CD14-positive monocyte (primary cell): ENCODE results near the gene SGCD. TPM values are rescaled to one million over a fixed set of nuclear protein-coding genes. Genes with fewer than 3 reads are reported as not detected.

Source experiments
- DNase-seq, 3 donors: peaks; one replicate each; pipeline ENCODE4 v3.0.0-alpha.2; 2011 to 2022
- H2AFZ ChIP-seq: 2 replicates; pipeline ENCODE4 v1.6.0; 2012; ENCODE audit warnings: mild to moderate bottlenecking, low read depth, low read length, inconsistent platforms; ENCODE audit not compliant: insufficient read depth, poor library complexity, severe bottlenecking
- H3K27ac ChIP-seq, 2 donors: 1 replicate in 1 of 2; 2 replicates in 1 of 2; pipeline ENCODE4 v1.5.1; 2012 to 2013; ENCODE audit warnings: low read length in 2 of 2, control low read depth in 1 of 2, inconsistent platforms in 1 of 2, low read depth in 1 of 2, mild to moderate bottlenecking in 1 of 2
- H3K27me3 ChIP-seq, 2 donors: one replicate each; pipeline versions ENCODE4 v1.6.0 to v1.6.1; 2011 to 2013; ENCODE audit warnings: low read length in 2 of 2; ENCODE audit not compliant: control insufficient read depth in 2 of 2, insufficient read depth in 2 of 2
- H3K36me3 ChIP-seq, 2 donors: replicated peaks in 1 of 2; 1 replicate in 1 of 2; 2 replicates in 1 of 2; pipeline versions ENCODE4 v1.5.1 to v1.6.1; 2012 to 2013; ENCODE audit warnings: low read length in 2 of 2, control low read depth in 1 of 2, inconsistent platforms in 1 of 2, mild to moderate bottlenecking in 1 of 2; ENCODE audit not compliant: insufficient read depth in 2 of 2, control insufficient read depth in 1 of 2
- H3K4me1 ChIP-seq, 2 donors: 1 replicate in 1 of 2; 2 replicates in 1 of 2; pipeline versions ENCODE4 v1.5.1 to v1.6.1; 2012 to 2013; ENCODE audit warnings: low read length in 2 of 2, control low read depth in 1 of 2, inconsistent platforms in 1 of 2, mild to moderate bottlenecking in 1 of 2, moderate library complexity in 1 of 2; ENCODE audit not compliant: insufficient read depth in 2 of 2, control insufficient read depth in 1 of 2
- H3K4me2 ChIP-seq: replicated peaks from 2 replicates; pipeline ENCODE3; 2012; ENCODE audit warnings: low read length, moderate library complexity, mild to moderate bottlenecking; ENCODE audit not compliant: poor library complexity, severe bottlenecking; ENCODE audit errors: extremely low read depth
- H3K4me3 ChIP-seq, 3 experiments: fragments of 200-600 bp in 1 of 3; sonication (generic) in 1 of 3; replicated peaks in 1 of 3; 1 replicate in 2 of 3; 2 replicates in 1 of 3; pipeline ENCODE4 v1.5.1; 2011 to 2013; ENCODE audit warnings: low read length in 3 of 3, mild to moderate bottlenecking in 3 of 3, control low read depth in 2 of 3, low read depth in 2 of 3, inconsistent platforms in 1 of 3, moderate library complexity in 1 of 3
- H3K79me2 ChIP-seq: 2 replicates; pipeline ENCODE4 v1.6.0; 2012; ENCODE audit warnings: mild to moderate bottlenecking, control low read depth, inconsistent platforms, low read length, moderate library complexity; ENCODE audit not compliant: insufficient read depth
- H3K9ac ChIP-seq: 2 replicates; pipeline ENCODE4 v1.6.0; 2017; ENCODE audit warnings: low read length, mild to moderate bottlenecking; ENCODE audit not compliant: insufficient read depth, poor library complexity, severe bottlenecking
- H3K9me3 ChIP-seq, 2 donors: replicated peaks in 1 of 2; 1 replicate in 1 of 2; 2 replicates in 1 of 2; pipeline versions ENCODE4 v1.5.1 to v1.6.1; 2012 to 2013; ENCODE audit warnings: low read length in 2 of 2, control low read depth in 1 of 2; ENCODE audit not compliant: control insufficient read depth in 1 of 2, insufficient read depth in 1 of 2
- H4K20me1 ChIP-seq: 2 replicates; pipeline ENCODE4 v1.6.0; 2012; ENCODE audit warnings: mild to moderate bottlenecking, low read length, control low read depth, moderate library complexity; ENCODE audit not compliant: insufficient read depth
- H3K27ac Mint-ChIP-seq, 7 donors: one replicate each; pipeline ENCODE4 v1.8.0; 2020; ENCODE audit warnings: mild to moderate bottlenecking in 7 of 7, mixed read lengths in 7 of 7, moderate library complexity in 6 of 7, inconsistent platforms in 2 of 7
- H3K27me3 Mint-ChIP-seq, 3 donors: one replicate each; pipeline ENCODE4 v1.8.0; 2021 to 2022; ENCODE audit warnings: low read depth in 3 of 3, mild to moderate bottlenecking in 3 of 3, mixed read lengths in 3 of 3, moderate library complexity in 3 of 3, inconsistent platforms in 1 of 3
- H3K36me3 Mint-ChIP-seq, 2 donors: one replicate each; pipeline ENCODE4 v1.8.0; 2020; ENCODE audit warnings: mixed read lengths in 2 of 2, inconsistent platforms in 1 of 2, mild to moderate bottlenecking in 1 of 2
- H3K4me1 Mint-ChIP-seq: one replicate; pipeline ENCODE4 v1.8.0; 2020; ENCODE audit warnings: mild to moderate bottlenecking, mixed read lengths
- H3K4me3 Mint-ChIP-seq, 2 donors: one replicate each; pipeline ENCODE4 v1.8.0; 2020; ENCODE audit warnings: mild to moderate bottlenecking in 2 of 2, mixed read lengths in 2 of 2, moderate library complexity in 1 of 2
- H3K9me3 Mint-ChIP-seq, 7 donors: one replicate each; pipeline ENCODE4 v1.8.0; 2020 to 2022; ENCODE audit warnings: mixed read lengths in 7 of 7, mild to moderate bottlenecking in 6 of 7, moderate library complexity in 6 of 7, inconsistent platforms in 2 of 7
- CTCF ChIP-seq: fragments of 200-600 bp; IDR thresholded peaks from one replicate; pipeline ENCODE4 v1.8.0; 2022; ENCODE audit warnings: antibody characterized with exemption, mild to moderate bottlenecking
- WGBS: methylation state at CpG from one replicate; pipeline ENCODE4 v1.1.5; 2013; ENCODE audit warnings: missing lambda C conversion rate; ENCODE audit not compliant: insufficient coverage; 5-methylcytosine and 5-hydroxymethylcytosine counted together
- intact Hi-C, 2 donors: fragments of 100-400 bp; cut with micrococcal nuclease; formaldehyde crosslinking; loops; one replicate each; pipeline versions ENCODE4 v1.15.0 to v1.15.1; 2023
- polyA plus RNA-seq, 3 donors: library from polyadenylated mRNA; depleted of rRNA in 1 of 3; unstranded in 2 of 3; stranded (reverse) in 1 of 3; fragments of 300-500 nt in 2 of 3; fragments of >200 nt in 1 of 3; fragmentation: Illumina TruSeq in 2 of 3; gene quantifications; 1 replicate in 2 of 3; 2 replicates in 1 of 3; pipeline ENCODE4 v1.2.3, GENCODE V29; 2012 to 2021

SGCD gene
- polyA plus RNA-seq, 3 donors, result not detected

- Mint-ChIP-seq H3K27ac (no peak overlapping the region), H3K36me3 (no peaks in the 10 kb centered on the region), H3K9me3 (peaks cover 0 to 12% (median 2%) of the 10 kb centered on the region in 7 donors), H3K27me3 (peaks cover 0 to 1% (median 0%) of the 10 kb centered on the region in 3 donors), H3K4me3 (no peak overlapping the region), H3K4me1 (no peaks in the 10 kb centered on the region)
- no peak overlapping the region for H2AFZ ChIP-seq
- no peaks in the 10 kb centered on the region for H4K20me1 ChIP-seq
- H3K4me1 ChIP-seq, result no peaks in the 10 kb centered on the region
- TF ChIP-seq CTCF, result no peak
- no peak overlapping the region for H3K9ac ChIP-seq
- WGBS, result no CpG with 5 or more reads among the region's 3 CpGs
- H3K27ac ChIP-seq, result no peak overlapping the region
- no peaks in the 10 kb centered on the region for H3K36me3 ChIP-seq
- no peaks in the 10 kb centered on the region for H3K79me2 ChIP-seq
- peaks cover 0 to 16% of the 10 kb centered on the region in 2 donors for H3K9me3 ChIP-seq
- no peak for DNase-seq
- intact Hi-C loops, result no loop called here
- no peaks in the 10 kb centered on the region for H3K27me3 ChIP-seq
- no peak overlapping the region for H3K4me3 ChIP-seq
- no peak overlapping the region for H3K4me2 ChIP-seq
Measured at GRCh38 chr5:156435101-156435500, 108.1 kb downstream of the SGCD start.

- H3K79me2 ChIP-seq, result no peaks in the 10 kb centered on the region
- H3K4me3 Mint-ChIP-seq, result no peak overlapping the region
- H3K27me3 Mint-ChIP-seq, result peaks cover 0 to 1% (median 0%) of the 10 kb centered on the region in 3 donors
- H4K20me1 ChIP-seq, result no peaks in the 10 kb centered on the region
- H3K9ac ChIP-seq, result no peak overlapping the region
- no peaks in the 10 kb centered on the region for H3K27me3 ChIP-seq
- no peaks in the 10 kb centered on the region for H3K9me3 ChIP-seq
- H3K36me3 Mint-ChIP-seq, result no peaks in the 10 kb centered on the region
- peaks cover 0 to 3% (median 2%) of the 10 kb centered on the region in 7 donors for H3K9me3 Mint-ChIP-seq
- no peaks in the 10 kb centered on the region for H3K4me1 Mint-ChIP-seq
- H3K4me1 ChIP-seq, result no peaks in the 10 kb centered on the region
- no peak overlapping the region for H3K27ac ChIP-seq
- no peak overlapping the region for H2AFZ ChIP-seq
- no peak for TF ChIP-seq CTCF
- DNase-seq, result no peak
- no peaks in the 10 kb centered on the region for H3K36me3 ChIP-seq
- no peak overlapping the region for H3K4me2 ChIP-seq
- intact Hi-C loops, result no loop called here
- 85% methylated on average over 2 of the region's 3 CpGs for WGBS
- no peak overlapping the region for H3K4me3 ChIP-seq
- H3K27ac Mint-ChIP-seq, result no peak overlapping the region
Measured at GRCh38 chr5:156438076-156438475, 111.1 kb downstream of the SGCD start.
